ENCODE results near the gene SMIM1.

Gene SMIM1

DNA sequence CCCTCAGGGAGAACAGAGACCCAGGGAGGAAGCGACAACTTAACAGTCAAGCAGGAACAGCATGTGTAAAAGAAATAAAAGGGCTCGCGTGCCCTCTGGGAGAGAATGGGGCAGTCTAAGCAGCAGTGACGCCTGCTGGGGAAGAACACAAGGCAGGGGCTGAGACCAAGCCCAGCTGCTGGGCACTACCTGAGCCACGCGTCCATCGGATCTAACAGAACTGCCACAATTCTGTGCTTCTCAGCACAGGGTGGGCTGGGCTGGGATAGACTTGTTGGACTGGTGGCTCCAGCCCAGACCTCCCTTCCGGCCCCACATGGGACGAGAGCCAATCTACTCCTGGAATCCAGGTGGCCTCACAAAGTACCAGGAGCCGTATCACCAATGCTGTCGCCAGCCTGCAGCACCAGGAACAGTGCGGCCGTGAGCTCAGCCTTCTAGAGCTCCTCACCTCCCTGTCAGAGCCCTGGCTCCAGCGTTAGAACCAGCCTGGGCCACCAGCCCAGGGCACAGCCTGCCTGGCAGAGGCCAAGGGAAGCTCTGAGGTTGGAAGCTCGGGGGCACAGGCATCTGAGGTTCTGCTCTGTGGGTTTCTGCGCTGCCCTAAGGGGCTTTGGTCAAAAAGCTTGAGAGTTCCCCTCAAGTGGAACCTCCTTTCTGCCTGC, 16.3 kb downstream of the SMIM1 start:
- TF ChIP-seq, protein P1, sequence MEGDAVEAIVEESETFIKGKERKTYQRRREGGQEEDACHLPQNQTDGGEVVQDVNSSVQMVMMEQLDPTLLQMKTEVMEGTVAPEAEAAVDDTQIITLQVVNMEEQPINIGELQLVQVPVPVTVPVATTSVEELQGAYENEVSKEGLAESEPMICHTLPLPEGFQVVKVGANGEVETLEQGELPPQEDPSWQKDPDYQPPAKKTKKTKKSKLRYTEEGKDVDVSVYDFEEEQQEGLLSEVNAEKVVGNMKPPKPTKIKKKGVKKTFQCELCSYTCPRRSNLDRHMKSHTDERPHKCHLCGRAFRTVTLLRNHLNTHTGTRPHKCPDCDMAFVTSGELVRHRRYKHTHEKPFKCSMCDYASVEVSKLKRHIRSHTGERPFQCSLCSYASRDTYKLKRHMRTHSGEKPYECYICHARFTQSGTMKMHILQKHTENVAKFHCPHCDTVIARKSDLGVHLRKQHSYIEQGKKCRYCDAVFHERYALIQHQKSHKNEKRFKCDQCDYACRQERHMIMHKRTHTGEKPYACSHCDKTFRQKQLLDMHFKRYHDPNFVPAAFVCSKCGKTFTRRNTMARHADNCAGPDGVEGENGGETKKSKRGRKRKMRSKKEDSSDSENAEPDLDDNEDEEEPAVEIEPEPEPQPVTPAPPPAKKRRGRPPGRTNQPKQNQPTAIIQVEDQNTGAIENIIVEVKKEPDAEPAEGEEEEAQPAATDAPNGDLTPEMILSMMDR (IDR thresholded peaks at IDR 0.05; ENCODE audit: low read depth, low read length), result no peak
- DNase-seq (ENCODE audit: low read depth in 2 of 2), result no peak
- H3K4me3 ChIP-seq (replicated peaks in 1 of 2; ENCODE audit: low read depth in 2 of 2, low read length in 2 of 2), result no peak overlapping the region

DNA sequence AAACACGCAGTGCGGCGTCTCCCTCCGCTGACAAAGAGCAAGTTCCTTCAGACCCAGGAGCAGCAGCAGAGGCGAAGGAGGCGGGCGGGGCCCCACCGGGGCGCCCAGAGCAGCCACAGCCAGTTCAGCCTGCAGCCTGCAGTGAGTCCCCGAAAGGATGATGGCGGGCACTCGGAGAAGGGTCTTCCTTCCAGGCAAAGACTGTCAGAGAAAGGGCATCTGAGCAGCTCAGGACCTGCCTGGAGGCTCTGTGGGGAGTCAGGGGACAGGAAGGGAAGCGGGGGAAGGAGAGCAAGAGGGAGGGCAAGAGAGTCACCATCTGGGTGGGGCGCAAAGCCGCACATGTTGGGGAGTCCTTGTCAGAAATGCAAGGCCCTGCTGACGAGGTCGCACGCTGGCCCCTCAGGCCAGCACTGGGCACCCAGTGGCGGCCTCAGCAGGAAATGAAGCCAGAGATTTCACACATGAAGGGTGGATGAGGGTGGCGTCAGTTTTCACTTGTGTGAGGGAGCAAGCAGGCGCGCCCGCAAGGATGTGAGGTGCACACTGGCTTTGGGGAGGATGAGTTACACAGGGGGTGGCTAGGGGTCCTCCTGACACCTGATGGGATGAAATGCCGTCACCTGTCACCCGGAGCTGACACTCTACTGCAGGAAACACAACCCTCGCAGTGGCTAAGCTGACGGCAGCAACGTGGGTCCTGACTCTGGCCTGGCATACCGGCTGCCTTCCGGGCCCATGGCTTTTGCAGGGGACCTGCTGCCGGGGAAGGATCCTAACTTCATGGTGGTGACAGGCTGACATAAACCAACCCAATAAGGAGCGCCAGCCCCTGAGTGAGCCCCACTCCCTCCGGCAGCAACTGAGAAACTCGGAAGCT, 17.1 kb downstream of the SMIM1 start:
- TF ChIP-seq, protein P1 (IDR thresholded peaks at IDR 0.05; ENCODE audit: low read depth, low read length), result no peak
- DNase-seq (ENCODE audit: low read depth in 2 of 2), result no peak
- H3K4me3 ChIP-seq (replicated peaks in 1 of 2; ENCODE audit: low read depth in 2 of 2, low read length in 2 of 2), result no peak overlapping the region

DNA sequence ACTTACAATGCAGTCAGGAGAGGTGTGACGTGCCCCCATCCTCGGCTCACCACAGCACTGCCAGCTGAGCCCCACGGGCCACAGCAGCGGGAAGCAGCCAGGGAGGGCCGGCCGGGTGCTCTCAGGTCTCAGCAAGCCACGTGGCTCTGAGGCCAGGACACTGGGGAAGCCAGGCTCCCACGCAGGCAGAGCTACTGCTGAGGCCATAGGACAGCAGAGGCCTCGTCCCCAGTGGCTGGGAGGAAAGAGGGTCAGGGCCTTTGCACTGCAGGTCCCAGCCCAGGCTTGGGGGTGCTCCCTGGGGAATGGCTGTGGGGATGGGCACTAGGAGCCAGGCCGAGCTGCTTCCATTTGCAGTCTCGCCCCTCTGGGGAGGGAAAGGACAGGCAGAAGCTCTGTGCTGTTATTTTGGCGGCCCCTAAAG, 18.0 kb downstream of the SMIM1 start:
- no peak for DNase-seq (ENCODE audit: low read depth in 2 of 2)
- TF ChIP-seq, protein P1 (IDR thresholded peaks at IDR 0.05; ENCODE audit: low read depth, low read length), result no peak
- H3K4me3 ChIP-seq (replicated peaks in 1 of 2; ENCODE audit: low read depth in 2 of 2, low read length in 2 of 2), result no peak overlapping the region

GRCh38 chr1:3790952-3791351, 18.4 kb downstream of the SMIM1 start:
- TF ChIP-seq, protein P1 (IDR thresholded peaks at IDR 0.05; ENCODE audit: low read depth, low read length), result no peak
- DNase-seq (ENCODE audit: low read depth in 2 of 2), result no peak
- H3K4me3 ChIP-seq (replicated peaks in 1 of 2; ENCODE audit: low read depth in 2 of 2, low read length in 2 of 2), result no peak overlapping the region

GRCh38 chr1:3795453-3796214, 23.1 kb downstream of the SMIM1 start:
- no peak for DNase-seq (ENCODE audit: low read depth in 2 of 2)
- TF ChIP-seq, protein P1 (IDR thresholded peaks at IDR 0.05; ENCODE audit: low read depth, low read length), result no peak
- H3K4me3 ChIP-seq (replicated peaks in 1 of 2; ENCODE audit: low read depth in 2 of 2, low read length in 2 of 2), result peak overlapping the region; percentile 79 to 83

DNA sequence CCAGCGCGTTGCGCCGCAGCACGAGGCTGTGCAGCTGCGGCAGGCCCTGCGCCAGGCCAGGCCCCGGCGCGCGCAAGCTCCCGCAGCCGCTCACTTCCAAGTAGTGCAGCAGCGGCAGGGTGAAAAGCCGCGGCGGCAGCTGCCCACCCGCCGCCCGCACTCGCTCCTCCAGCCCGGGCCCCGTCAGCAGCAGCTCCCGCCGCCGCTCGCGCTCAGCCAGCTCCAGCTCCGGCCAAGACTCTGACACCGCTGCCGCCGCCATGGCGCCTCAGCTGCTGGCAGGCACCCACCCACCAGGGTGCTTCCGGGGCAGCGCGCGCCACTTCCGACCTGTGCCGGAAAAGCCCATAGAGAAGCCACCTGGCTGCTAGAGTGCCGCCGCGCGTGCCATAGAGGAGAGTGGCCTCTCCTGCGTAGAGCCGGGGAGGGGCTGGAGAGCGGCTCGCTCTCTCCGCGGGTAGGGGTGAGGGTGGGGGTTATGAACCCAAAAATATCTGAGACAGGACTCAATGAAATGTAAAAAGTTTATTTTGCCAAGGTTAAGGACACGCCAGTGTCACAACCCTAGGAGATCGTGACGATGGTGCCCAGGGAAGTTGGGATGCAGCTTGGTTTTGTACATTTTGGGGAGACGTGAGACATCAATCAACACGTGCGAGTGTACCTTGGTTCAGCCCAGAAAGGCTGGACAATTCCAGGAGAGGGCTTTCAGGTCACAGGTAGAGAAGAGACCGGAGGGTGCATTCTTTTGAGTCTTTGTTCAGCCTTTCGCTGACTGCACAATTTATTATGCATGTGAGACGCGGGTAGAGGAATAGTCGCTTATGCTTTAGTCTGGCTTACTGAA, 23.9 kb downstream of the SMIM1 start, which contains the start of gene LRRC47:
TSS of gene LRRC47 (minus strand) at position 284 of the 847 bp plus-strand sequence. CDS start at position 262, 22 bp downstream.
- peak within 1 kb of the TSS; percentile 79 to 83 for H3K4me3 ChIP-seq (replicated peaks in 1 of 2; ENCODE audit: low read depth in 2 of 2, low read length in 2 of 2)
- TF ChIP-seq, protein P1 (IDR thresholded peaks at IDR 0.05; ENCODE audit: low read depth, low read length), result no peak
- peak; percentile 92 to 94 for DNase-seq (ENCODE audit: low read depth in 2 of 2)

Data from cardiac fibroblast (primary cell).